Stimulated activated CD4-positive, alpha-beta T cell treated with anti-CD3 and anti-CD28 coated beads, Interleukin-15, amount 100 ng/mL, for 24 hours (primary cell): ENCODE data around the gene PICALM.

ENCODE experiments used
- DNase-seq: peaks from one replicate; pipeline ENCODE4 v3.0.0-alpha.2; 2020

PICALM gene

DNA sequence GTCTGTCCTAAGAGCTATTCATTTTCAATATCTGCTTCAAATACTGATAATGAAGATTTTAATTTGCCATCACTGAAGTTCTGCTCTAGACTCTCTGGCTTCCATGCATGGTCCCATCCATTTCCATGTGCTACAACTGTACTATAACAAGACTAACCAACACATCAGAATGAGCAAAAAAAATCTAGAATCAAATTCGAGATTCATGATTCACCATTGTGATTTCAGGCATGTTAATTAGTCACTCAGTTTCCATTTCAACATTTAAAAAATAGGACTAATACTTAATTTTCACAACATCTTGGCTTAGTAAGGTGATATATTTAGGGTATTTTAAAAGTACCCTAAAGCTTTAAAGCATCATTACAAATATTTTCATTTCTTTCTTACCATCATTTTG, 22.8 kb downstream of the PICALM start:
- DNase-seq: no peak

DNA sequence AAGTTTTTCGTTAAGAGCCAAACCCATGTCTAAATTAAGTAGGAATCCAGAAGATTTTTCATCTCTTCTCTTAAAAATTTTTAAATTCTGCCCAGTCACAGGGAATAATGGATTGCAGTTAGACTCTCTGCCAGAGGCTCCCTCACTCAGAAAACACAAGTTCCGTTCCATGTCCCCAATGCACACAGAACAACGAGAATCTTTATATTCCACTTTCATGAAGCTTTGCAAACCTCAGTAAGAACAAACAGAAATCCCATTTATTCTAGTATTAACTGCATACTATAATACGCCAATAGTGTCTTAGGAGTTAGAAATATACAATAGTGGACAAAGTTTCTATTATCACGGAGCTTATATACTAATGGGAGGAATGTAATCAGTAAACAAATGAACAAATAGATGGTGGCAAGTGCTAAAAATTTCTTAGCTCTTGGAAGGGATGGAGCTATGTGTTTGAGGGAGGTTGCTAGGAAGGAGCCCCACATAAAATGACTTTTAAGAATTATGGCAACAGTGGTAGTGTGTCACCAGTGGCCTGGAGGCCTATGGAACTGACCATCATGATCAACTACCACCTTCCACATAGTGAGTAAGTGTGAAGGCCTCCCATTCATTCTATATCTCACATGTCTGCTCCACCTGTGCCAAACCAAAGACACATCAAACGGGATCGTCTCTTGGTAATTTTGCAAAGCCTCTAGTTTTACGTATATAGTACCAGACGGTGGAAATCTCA, 24.9 kb downstream of the PICALM start:
- DNase-seq: no peak

DNA sequence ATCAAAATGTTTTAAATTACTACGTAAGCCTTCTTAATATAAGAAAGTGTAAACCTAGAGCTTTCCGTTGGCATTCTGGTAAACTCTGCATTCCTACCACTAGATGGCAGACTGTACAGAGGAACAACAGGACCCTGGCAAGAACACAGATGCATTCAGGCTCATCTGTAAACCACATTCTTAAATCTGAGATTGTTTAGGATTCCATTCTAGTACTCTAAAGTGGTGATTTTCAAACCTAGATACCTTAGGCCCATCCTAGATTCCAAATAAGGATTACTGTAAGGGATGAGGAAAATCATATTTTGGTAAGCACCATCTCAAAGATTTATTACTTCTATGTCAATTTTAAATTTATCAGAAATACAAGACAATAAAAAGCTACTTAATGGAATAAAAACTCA, 26.9 kb downstream of the PICALM start:
- DNase-seq: peak; percentile 57

DNA sequence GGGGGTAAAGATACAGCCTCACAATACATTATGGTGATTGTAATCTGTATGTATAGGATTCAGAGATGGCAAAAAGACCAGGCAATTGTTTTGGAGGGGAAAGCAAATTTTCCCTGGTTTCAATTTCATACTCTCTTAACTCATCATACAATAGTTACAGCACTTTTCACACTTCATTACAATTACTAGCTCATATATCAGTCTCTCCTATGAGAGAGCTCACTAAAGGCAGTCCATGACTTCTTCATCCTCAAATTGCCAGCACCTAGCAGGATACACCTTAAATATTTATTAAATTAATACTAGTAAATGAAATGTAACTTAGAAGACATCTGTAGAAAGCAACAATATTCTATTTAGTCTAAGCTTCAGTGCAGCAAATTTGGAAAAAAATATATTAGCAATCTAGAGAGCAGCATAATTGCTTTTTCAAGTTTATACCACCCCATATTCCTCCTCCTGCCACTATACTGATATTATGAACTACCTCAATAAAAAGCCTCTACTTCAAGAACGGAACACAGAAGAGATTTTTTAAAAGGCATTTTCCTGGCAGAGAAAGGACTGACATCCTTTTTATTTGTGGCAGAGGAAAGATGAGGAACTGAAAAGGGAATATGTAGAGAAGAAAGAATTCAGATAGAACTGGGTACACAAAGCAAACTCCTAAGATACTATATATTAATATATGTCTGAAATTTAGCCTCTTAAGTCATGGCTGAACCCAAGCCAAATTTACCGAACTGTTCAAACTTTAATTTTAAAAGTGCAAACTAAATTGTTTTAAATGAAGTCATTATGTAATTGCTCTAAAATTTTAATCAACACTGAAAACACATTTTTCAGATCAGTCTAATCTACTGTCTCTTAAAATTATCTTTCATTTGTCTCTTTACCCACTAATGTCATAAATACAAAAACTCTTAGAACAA, 27.7 kb downstream of the PICALM start:
- DNase-seq: no peak

DNA sequence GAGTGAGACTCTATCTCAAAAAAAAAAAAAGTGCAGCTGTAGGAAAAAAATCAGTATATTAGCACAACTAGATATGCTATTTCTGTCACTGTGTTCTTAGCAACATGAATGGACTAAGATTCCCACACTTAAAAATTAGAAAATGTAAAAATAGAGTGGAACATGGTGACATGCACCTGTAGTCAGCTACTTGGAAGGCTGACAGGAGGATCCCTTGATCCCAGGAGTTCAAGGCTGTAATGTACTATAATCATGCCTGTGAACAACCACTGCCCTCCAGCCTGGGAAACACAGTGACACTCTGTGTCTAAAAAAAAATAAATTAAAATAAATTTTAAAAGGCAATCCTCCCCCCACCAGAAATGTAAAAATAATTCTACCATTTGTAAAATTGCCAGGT, 29.8 kb downstream of the PICALM start:
- DNase-seq: no peak

DNA sequence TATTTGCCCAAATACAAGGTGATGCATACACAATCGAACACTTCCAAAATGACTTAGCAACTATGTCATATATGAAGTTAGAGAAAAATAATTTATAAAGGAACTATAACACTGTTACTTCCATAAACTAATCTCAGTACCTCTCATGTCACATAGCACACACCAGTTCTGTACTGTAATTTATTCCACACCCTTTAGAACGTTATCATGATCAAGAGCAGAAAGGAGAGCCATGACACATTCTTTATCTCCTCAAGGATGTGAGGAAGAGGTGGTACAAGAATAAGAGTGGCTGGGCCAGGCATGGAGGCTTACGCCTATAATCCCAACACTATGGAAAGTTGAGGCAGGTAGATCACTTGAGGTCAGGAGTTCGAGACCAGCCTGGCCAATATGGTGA, 31.1 kb downstream of the PICALM start:
- DNase-seq: no peak

DNA sequence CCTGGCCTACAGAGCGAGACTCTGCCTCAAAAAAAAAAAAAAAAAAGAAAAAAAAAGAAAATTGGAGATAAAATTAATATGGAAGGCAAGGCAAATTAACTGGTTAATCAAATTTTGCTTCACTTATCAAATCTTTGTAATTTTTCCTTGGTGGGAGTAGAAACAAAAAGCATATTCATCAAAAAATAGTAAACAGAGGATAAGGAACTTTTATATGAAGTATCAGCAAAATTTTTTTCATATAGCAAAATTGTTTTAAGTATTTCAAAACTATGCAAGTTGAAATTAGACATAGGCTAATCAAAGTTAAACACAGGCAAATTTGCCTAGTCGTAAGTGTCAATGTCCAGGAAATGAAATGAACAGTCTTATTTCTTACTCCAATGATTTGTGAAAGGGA, 33.0 kb downstream of the PICALM start:
- DNase-seq: no peak

DNA sequence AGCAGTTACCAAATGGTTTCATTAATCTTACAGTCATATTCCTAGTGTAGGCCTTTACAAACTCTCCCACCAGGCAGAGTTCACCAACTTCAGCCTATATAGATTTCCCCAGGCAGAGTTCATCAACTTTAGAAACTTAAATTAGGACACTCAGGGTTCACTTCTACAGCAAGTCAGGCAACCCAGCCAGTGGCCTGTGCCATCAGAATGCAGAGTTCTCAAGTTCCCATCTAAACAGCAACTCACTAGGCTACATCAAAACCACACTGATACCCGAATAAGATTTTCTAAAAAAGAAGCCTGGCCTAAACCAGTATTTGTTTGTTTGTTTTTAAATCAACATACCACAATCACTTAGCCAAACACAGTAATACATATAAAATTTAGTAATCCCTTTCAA, 33.7 kb downstream of the PICALM start:
- DNase-seq: no peak

DNA sequence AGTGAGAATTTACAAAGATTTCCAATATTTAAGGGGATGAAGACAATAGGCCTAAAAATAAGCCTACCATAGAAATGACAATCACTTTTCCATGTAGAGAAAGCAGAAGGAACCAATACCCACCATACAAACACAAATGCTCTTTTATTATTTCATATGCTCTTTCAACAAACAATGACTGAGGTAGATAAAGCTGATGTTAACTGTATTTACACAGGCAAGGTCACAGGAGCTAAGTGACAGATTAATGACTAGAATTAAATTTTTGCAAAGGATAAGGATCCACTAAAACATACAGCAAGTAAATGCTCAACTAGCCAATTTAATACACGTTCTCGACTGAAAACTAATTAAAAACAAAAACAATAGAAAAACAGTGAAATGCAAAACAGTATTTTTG, 34.2 kb downstream of the PICALM start:
- DNase-seq: no peak

DNA sequence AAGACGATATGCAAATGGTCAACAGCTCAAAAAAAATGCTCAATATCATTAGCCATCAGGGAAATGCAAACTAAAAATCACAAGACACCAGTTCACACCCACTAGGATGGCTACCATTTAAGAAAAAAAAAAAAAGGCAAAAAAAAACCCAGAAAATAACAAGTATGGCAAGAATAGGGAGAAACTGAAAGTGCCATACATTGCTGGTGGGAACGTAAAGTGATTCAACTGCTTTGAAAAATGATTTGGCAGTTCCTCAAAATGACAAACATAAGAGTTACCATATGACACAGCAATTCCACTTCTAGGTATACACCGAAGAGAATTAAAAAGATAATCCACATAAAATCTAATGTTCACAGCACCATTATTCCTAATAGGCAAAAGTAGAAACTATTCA, 47.5 kb downstream of the PICALM start:
- no peak for DNase-seq

DNA sequence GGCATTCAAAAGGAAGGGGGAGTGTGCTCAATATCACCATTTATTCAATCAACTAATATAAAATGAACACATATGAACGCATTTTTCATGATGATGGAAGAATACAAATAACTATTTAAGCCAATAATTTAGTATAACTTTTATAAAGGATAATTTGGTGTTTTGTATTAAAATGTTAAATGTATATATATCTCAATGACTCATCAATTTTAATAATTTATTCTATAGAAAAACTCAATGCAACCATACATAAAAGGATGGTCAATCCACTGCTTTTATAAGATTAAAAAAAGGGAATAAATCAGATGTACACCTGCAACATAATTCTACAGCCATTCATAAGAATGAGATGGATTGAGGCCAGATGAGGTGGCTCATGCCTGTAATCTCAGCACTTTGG, 50.6 kb downstream of the PICALM start:
- DNase-seq: no peak

DNA sequence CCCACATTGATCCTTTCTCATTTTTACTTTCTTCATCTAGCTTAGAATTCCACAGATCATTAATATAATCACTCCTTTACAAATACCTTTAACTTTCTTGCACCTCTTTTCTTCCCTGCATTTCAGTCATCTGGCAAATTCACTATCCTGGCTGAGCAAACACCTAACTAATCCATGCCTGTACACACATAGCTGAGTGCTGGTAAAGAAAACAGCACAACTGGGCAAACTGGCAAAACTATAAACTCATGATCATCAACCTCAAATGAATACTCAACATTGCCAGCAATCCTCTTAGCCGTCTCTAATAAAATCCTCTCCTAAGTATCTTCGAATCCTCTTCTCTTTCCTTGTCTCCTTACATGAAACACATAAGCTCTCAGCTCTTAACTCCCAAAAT, 52.4 kb downstream of the PICALM start:
- DNase-seq: no peak

DNA sequence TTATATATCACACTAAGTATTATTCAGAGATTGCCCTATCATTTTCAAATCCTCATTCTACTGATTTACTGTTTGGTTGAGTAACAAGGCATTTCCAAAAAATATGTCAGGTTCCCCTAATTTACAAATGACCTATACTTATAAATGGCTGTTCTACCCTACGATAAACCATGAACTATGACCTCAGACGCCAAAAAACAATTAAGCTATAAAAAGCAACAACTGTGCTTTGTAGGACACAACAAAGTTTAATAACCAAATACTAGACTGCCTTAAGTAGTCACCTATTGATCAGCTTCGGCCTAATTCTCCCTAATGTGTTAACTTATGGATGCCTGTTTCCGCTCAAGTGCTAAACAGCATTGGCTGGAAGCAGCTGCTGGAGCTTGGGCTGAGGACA, 53.2 kb downstream of the PICALM start:
- DNase-seq: no peak

DNA sequence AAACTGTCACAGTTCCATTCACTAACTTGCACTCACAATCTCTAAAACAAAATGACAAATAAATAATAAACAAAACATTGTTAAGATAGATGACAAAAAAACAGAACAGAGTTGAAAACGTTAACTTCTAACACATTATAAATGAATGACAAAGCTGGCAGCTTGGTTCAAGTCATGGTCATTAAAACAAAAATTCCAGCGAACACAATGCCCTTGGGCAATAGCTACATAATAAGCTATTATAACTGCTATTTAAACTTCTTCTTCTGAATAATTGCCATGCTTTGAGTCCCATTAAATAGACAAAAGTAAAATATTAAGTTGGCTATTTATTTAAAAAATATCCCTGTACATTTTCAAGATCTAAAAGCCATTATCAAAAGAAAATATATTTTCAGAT, 54.7 kb downstream of the PICALM start:
- no peak for DNase-seq

DNA sequence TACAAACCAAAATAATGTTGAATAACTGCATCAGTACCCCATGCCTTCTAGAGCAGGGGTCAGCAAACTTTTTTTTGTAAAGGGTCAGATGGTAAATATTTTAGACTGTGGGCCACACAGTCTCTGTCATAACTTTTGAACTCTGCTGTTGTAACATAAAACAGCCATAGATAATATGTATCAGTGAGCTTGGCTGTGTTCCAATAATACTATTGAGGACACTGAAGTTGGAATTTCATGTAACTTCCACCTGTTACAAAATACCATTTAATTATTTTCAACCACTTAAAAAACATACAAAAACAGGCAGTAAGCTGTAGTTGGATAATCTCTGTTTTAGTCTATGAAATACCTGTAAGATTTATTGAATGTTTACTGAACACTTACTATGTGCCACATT, 55.2 kb downstream of the PICALM start:
- DNase-seq: no peak

DNA sequence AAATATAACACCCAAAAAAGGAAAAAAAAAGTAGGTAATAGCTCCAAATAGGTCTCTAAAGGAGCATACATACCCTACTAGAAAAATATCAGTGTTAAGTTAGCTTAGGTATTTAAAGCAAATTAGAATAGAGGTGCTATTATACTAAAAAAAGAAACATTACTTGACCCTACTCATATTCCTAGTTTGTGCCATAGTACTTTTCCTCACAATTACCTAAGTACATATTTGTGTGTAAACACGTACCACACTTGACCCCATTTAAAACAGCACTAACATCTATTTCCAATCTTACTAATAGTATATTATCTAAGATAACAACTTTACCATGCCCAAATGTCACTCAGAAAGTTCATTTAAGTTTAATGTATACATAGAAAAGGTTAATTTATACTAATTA, 57.7 kb downstream of the PICALM start:
- no peak for DNase-seq

DNA sequence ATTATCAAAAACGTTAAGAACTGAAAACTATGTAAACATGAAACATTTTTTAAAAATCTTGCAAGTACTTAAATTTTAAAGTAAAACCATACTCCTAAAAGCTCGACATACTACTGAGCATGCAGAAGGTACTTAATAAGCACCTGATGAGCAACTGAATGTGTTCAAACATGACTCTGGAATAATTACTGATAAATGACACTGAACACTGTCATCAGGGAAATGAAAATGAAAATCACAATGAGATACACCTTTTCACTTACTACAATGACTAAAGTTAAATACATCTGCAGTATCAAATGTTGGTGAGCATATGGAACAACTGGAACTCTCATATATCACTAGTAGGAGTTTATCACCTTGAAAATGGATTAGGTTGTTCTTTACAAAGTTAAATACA, 65.2 kb downstream of the PICALM start:
- no peak for DNase-seq

DNA sequence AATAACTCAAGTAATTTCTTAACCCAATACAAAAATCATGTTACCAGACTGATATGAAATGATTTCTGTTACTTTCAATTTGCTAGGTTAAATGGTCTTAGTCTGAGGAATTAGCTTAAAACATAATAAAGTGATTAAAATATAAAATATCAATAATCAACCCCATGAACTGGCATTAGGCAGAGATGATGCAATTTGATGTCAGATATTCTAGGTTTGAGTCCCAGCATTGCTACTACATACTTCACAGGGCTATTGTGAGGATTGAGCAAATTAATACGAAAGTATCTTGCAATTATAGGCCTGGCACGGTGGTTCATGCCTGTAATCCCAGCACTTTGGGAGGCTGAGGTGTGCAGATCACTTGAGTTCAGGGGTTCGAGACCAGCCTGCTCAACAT, 66.5 kb downstream of the PICALM start:
- DNase-seq: no peak

DNA sequence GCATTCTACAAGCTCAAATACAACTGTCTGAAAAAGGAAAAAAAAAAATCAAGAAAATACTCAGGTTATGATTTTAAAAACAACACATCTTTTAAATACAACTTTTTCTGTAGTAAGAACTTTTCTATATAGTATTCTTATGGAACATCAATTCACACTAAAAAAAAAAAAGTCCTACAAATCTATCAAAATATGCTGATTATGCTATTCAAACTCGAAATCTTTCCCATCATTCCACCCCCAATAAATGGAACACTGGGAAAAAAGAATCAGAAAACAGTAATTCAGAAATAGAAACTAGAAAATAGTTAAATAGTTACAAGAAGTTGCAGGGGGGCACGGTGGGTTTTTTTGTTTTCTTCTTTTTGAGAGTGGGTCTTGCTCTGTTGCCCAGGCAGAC, 77.4 kb downstream of the PICALM start:
- no peak for DNase-seq

DNA sequence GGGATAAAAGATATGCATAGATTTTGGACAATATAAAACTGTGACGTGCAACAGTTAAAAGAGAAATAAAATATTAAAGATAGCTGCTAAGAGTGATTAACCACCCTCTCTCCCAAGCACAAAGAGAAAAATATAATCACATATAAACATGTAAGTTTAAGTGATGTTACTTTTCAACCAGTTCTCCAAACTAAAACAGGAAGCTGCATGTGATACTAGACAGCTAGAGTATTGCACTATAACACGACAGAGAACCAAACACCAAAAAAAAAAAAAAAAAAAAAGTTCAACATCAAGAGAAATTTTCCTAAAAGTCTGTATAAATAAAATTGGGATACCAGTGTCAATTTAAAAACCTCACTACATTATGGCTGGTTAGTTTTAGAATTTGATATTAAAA, 79.1 kb downstream of the PICALM start:
- DNase-seq: no peak

DNA sequence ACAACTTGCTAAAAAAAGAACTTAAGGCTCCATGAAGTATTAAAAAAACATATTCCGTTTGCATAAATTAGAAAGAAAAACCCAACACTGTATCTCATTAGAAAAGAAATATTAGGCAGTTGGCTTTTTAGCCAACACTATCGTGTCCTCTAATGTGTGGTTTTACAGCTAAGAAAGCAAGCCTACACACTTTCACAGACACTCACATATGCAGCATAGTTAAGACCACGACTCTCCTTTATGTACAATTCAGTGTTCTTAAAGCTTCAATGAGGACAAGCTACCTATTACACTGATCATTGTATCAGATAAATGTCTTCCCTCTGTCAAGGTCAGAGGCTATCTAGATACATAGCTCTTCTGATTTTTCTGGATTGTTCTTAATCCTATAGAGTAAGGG, 80.1 kb downstream of the PICALM start:
- no peak for DNase-seq

DNA sequence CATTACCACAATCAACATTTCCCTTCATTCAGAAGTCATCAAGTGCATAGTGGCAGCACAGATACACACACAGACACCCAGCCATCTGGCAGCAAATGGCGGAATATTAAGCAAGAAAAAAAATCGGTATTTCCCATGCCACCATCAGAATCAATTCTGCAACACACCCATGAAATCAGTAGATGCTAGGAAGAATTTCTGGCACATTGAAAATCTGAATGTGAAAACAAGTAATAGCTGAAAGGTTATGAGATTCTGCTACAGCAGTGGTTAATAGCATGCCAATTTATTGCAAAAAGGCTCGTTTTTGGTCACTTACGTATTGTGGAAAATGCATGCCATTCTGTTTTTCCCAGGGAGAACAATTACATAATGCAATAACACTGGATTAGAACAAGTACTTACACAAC, 91.1 kb downstream of the PICALM start:
- no peak for DNase-seq

DNA sequence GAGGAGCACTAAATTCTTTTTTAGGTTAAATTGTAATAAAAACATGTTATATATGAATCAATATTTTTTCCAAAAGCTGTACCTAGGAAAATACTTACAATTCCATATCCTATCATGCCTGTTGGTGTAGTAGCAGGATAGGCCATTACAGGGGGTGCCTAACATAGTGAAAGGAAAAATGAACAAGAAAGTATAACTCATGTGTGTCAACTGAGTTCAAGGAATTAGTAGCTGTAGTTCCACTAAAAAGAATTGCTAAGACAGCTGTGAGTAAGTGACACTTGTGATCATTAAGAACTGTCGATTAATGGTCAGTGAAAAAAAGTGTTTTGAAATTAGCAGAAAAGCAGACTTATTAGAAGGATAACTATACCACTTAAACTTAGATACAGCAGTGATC, 92.4 kb downstream of the PICALM start:
- DNase-seq: no peak

DNA sequence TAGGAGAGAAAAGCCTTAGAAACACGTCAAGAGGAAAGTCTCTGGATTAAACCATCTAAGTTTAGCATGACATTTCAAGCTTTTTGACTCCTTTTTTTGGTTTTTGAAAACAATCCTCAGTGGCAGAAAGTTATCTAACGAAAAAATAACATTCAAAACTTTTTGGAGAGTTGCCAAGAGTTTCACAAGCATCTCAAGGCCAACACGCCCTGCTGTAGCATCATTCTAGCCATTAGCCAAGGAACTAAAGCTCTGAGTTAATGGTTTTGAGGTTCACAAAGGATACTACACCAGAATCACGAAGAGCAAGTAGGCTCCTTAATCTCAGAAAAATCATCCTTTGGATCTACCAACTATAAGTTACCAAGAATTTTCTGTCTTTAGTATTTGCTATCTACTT, 94.8 kb downstream of the PICALM start:
- DNase-seq: no peak

DNA sequence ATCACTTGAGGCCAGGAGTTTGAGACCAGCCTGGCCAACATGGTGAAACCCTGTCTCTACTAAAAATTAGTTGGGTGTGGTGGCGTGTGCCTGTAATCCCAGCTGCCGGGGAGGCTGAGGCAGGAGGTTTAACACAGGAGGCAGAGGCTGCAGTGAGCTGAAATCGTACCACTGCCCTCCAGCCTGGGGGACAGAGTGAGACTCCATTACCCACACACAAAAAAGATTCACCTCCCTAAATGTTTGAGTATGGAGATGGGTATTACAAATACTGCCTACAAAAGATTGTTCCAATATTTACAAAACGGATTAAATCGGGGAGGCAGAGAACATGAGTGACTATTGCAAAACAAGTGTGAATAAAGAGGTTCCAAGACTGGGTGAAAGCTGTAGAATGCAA, 98.3 kb downstream of the PICALM start:
- DNase-seq: no peak
